GM18507 (cell line): ENCODE results near the gene CEBPG.

Source experiments
- DNase-seq: peaks from one replicate; pipeline ENCODE4 v3.0.0; 2011; ENCODE audit warnings: low read depth; ENCODE audit not compliant: insufficient read length; ENCODE audit errors: extremely low spot score
- FAIRE-seq: peaks from 2 replicates; lab custom pipeline; 2011; peaks lifted over from hg19 to GRCh38; lab: Jason Lieb, UNC

The CEBPG gene

DNA sequence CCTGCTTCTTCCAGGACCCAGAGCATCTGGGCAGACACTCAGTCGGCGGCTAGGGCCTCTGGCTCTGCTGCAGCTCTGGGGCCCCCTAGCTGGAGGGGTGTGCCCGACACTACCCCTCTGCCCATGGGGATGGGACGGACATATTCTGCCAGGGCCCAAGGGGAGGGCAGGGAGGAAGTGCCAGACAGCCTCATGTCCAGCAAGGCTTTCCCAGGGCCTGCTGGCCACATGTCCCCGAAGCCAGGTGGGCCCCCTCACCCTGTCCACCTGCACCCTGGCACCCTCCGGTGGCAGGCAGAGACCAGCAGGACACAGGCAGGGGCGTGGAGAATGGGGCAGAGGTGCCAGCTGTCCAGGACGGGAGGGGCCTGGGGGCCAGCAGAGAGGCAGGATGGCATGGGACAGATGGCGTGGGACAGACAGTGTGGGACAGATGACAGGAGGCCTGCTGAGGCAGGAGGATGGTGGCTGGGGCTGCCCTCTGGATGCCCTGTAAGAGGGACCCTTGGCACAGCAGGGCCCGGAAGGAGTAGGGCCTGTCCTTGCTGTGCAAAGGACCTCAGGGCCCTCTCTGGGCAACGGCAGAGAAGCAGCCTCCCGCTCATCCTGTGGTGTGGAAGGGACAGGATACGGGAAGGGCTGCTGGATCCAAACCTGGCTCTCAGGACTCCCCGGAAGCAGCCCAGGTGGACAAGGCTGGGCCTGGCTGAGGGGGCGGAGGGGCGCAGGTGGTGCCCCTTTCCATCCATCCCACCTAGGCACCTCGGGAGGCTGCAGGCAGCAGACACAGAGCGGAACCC, 29.1 kb downstream of the CEBPG start:
- no peak for DNase-seq
- no peak for FAIRE-seq

DNA sequence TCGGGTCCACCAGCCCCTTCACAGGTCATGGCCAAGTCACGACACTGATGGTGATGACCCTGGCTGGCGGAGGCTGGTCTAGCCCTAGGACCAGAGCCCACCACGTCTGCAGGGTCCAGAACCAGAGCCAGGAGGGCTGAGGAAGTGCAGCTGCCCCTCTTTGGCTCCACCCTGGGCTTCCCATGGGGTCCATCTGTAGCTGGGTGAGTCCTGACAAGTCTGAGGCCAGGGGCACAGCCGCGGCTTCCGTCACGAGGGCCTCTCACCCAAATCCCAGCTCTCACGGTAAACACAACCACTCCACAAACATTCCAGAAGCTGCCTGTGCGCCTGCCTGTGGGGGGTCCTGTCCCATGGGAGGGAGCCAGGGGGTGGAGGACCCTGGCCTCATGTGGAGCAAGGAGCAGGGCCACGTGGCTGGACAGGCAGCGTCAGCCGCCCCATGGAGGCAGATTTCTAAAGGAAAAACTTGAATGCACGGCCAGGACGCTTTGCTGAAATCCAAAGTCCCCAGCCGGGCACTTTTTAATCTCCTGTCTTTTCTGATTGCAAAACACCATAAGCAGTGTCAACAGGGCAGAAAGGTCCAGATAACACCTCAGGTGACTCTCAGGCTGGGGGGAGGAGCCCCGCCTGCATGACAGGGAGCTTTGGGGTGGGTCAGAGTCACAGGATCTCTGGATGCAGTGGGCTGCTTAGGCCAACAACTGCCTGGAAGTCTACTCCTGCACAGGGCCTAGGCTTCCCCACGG, 29.9 kb downstream of the CEBPG start:
- DNase-seq (no peak), FAIRE-seq (no peak)

DNA sequence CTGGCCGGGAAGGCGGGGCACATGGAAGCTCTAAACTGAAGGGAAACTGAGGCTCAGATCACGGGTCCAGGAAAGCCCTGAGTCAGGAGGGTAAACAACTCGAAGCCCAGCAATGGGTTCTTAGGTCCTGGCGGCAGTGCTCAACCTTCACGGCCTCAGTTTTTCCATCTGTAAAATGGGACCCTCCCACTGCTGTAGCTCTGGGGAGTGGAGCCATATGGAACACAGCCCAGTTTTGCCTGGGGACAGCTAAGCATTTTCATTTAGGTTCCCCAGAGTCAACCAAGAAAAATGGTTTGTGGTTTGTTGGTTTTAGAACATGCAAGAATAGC, 30.4 kb downstream of the CEBPG start:
- no peak for DNase-seq
- no peak for FAIRE-seq

DNA sequence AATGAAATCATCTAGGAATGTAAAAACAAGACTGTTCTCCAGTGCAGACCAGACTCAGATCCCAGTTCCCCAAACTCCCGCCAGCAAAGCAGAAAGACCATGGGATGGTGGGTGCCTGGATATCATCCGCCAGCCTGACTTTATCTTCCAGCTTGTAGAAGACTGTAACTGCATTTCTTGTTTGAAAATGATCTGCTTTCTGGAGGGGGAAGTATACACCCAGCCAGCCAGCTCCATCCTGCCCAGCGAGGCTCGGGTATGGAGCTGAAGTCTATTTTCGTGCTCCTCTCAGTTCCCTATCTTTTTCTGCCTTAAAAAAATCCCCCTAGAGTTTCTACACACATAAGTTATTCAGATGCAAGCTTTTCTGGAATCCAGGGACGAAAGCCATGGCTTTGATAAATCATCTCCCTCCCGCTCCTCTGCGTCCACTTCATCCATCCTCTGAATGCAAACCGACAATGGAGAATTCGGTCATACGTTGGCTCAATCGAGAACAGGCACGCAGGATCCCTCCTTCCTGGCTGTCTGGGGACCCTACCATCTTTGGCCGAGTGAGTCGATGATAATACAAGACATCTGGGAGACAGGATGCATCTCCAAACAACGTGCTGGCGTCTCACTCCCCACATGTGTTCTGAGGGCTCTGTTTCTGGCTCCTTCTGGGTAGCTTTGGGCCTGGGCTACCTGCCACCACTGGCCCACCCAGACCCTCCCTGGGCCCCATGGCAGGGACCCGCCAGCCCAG, 31.2 kb downstream of the CEBPG start:
- FAIRE-seq, result no peak
- DNase-seq, result no peak

DNA sequence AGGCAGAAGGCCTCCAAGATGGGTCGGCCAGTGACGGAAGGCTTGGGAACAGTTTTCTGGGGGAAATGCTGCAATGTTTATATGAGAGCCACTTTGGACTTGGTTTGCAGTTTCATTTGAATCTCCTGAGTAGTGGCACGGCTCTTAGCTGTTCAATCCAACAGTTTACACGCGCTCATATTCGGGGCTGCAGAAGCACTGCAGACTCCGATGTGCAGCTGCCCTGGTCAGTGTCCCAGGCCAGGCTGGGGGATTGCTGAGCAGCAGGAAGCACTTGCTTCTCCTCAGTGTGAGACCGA, 31.7 kb downstream of the CEBPG start:
- DNase-seq (no peak), FAIRE-seq (no peak)

DNA sequence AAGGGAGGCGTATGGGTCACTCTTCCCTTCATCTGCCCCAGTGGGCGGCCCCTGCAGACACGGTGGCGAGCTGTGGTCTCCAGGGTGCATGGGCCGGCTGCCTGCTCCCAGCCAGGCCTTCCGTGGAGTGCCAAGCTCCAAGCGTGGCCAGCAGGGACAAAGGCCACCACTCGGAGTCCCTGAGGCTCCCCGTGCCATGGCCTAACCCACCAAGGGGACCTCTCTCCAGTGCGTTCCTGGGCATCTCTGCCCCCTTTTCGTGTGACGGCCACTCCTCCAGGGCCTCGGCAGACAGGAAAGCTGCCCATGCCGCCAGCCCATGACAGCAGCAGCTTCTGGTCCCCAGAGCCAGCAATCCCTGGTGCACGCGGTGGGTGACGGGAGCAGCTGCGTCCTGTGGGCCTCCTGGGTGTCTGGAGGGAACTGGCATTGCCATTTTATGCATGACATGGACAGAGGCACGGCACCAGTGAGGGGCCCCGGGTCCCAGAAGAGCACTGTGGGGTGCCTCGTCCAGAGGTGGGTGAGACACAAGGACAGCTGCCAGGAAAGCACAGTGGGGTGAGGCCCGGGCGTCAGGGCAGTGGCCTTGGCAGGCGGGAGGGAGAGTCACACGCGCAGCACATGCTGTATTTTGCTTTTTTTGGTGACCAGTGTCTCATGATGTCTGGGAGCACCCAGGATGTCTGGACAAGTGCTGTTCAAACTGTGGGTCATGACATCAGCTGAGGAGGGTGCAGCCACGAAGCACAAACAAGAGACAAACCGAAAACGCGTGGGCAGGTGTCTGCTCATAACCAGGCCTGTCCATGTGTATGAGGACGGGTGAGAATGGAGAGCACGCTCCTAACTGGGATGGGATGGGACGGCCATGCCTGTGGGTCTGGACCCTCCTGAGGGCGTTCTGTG, 32.3 kb downstream of the CEBPG start:
- DNase-seq (no peak), FAIRE-seq (no peak)

DNA sequence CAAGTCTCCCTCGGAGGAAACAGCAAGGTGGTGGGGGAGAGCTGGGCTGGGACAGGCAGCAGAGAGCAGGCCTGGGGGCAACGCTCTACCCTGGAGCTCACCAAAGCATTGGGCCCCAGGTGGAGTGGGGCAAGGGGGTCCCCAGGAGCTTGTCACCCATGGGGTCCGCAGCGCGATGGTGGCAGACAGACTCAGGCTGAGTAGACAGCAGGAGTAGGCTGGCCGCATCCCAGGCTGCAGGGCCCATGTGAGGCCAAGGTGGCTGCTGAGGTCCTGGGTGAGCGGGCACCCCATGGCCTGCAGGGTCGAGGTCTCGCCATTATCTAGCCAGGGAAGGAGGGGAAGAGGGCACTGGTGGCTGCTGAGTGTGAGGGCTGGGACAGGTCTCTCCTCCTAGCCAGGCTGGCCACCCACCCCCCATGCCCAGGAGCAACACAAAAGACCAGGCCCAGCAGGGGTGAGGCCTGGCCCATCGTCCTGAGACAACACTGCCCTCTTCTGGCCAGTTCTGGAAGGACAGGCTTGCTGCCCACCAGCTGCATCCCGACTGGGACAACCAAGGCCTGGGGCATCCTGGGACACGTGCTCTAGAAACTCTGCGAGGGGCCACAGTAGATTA, 33.1 kb downstream of the CEBPG start:
- DNase-seq (peak; percentile 67), FAIRE-seq (peak; percentile 72)

DNA sequence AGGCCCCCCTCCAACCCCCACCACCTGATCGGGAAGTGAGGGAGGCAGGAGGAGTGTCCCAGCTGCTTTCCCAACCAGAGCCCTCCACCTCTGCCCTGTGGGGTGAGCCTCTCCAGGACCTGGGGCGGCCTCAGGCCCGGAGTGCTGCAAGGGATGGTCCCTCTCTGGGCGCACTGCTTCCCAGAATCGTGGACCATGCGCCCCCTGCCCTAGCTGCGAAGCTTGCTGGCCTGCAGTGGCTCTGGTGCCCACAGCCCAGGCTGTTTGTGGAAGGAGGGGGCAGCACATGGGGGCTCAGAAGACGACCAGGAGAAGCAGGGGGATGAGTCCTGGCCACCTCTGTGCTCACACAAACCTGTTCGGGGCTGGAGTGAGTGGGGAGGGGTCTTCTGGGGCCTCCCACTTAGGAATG, 33.6 kb downstream of the CEBPG start:
- DNase-seq, result no peak
- no peak for FAIRE-seq

DNA sequence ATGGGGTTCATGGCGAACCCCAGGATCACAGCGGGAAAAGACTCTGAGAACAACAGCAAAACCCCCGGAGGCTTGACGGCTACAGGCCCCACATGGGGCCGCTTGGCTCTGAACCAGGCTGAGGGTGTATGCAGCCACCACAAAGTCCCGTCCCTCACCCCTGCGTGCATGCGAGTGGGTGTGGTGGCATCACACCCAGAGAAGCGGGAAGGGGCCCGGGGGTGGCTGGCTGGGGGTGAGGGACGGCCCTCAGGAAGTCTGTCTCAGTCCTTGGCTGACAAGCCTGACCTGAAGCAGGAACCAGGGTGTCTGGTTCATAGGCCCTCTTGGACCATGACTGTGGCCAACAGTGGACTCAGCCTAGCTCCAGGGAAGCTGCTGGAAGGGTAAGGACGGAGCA, 34.2 kb downstream of the CEBPG start:
- no peak for DNase-seq
- FAIRE-seq, result no peak

DNA sequence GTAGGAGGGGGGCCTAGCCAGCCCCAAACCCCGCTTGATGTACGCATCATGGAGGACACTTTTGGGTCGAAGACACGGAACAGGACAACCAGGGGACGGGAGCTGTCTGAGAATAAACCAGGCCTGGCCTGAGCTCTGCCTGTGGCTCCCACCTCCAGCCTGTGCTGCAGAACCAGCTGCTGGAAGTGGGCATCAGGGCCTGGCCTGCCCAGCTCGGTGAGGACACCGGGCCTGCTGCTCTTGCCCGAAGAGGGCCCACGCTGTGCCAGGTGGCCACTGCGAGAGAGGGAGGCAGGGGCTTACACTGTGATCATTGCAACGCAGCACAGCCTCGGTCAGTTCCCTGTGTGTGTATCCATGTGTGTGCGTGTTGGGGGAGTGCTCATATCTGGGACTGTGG, 34.6 kb downstream of the CEBPG start:
- DNase-seq (no peak), FAIRE-seq (no peak)

DNA sequence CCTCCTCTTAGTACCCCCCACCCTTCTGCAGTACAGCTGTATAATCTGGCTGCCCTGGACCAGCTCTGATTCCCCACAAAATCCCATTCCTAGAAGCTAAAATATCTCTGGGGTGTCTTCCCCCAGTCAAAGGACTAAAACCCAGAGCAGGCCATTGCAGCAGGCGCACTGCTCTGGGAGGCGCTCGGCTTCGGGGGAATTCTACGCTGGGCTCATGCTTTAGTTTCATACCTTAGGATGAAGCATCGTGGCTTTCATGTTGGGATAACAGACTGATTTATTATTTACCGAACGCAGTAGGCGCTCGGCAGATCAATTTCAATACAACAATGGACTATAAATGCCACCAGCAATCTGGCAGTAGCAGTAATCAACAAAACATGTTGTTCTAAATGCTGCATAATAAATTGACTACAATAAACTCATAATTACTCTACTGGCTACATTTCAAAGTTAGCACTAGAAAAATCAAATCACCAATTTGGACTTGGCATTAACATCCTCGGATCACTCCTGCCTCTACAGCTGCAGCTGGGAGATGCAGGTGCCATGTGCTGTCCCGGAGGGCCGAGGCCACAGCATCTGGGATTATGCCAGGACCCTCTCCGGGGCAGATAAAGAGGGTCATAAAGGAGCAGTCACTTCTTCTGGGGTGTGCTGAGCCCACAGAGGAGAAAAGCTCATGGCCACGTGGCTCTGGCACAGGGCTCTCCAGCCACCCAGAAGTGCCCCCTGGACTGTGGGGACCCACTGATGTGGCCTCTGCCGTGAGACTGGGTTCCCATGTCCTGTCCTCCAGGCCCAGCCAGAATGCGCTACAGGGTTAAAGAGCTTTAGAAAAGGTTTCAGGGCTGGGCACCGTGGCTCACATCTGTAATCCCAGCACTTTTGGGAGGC, 35.3 kb downstream of the CEBPG start:
- FAIRE-seq, result no peak
- DNase-seq, result no peak

DNA sequence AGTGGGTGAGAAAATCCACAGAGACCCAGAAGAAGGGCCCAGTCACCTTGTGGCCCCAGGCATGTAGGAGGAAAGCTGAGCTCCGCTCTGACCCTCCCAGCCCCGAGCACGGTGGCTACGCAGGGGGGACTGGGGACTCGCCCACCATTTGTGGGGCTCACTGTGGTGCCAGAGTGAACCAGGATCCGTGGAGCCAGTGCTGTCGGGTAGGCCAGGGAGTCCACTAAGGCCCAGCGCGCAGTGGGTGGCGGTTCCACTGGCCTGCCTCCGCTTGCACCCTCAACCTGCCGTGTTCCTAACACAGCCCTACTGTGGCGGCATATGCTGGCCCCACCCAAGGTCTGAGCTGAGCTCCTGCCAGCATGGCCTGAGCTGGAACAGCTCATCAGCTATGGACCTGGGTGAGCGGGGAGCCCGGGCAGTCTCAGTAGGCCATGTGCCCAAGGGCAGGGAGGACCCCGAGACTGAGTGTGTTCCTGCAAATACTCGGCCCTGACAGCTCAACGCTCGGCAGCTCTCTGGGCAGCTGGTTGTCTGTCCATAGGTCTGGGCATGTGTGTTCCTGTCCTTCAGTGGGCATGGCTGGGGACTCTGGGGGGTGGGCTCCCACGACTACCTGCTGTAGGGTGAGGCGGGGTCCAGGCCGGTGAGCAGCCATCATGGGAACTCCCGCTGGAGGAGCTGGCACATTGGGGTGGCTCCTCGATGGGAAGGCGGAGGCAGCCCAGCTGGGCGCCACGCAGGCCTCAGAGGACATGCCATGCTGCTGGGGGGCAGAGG, 36.6 kb downstream of the CEBPG start:
- no peak for FAIRE-seq
- no peak for DNase-seq

DNA sequence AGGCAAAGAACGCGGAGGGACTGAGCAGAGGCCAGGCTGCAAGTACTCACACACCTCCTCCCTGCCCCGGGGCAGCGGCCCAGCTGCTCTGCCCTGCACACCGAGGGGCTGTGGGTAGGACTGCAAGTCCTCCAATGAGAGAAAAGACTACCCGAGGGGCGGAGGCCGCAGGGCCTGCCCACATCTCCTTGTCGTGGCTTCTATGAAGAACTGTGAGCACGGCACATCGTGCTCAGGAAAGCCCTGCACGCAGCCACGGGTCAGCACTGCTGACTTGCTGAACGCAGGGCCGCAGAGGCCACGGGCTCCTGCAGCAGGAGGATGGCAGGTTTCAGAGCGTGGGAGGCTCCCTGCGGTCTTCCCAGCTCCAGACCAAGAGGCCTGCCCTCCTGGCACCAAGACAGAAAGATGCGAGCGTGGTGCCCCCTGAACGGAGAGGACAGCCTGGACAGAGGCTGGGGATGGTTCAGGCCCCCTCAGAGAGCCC, 37.4 kb downstream of the CEBPG start:
- no peak for FAIRE-seq
- no peak for DNase-seq

DNA sequence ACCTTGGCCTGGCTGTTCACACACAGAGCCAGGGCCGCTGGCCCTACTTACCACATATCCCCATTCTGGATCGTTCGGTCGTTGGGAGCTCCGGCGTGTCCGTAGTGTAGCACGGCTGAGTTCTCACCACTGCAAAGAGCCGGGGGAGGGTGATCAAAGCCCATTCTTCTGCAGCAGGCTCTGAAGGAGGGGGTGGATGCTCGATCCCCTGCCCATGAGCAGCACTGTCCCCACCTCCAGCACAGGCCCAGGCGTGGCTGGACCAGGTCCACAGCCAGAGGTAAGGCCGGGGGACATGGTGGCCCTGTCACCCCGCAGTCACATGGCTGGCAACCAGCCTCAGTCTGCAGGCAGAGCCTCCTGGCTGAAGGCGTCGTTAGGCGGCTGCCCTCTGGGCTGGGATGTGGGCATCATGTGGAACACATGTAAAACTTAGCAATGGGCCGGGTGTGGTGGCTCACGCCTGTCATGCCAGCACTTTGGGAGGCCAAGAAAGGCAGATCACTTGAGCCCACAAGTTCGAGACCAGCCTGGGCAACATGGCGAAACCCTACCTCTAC, 38.2 kb downstream of the CEBPG start:
- FAIRE-seq, result no peak
- DNase-seq, result no peak

DNA sequence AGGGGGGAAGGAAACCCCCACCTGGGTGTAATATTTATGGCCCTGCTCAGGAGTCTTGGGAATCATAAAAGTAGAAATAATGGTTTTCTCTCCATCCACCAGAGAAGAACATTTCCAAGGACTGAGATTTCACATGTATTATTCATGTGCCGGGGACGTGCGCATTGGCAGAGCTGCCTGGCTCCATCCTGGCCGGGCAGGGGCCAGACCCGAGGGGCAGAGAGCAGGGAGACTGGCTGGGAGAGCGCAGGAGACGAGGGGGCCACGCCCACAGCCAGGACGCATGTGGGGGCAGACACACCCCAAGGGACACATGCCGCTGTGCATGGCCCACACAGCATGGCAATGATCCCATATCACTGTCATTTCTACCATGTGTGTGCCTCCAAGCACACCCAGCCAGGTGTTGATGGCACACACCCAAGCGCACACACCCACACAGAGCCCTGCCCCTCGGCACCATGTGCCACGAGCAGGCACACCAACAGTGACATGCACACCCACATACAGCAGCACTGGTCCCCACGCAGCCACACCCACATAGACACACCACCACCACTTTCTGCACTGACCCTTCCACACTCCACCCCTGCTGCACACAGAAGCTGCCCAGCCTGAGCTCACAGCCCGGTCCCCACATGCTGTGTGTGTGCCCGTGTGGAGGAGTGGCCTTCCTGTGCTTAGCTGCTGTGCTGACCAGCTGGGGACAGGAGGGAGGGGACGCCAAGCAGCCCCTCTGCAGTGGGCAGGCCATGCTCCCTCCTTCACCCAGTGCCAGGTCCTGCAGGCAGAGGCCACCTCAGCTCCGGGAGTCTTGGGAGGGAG, 39.3 kb downstream of the CEBPG start:
- DNase-seq, result no peak
- no peak for FAIRE-seq

DNA sequence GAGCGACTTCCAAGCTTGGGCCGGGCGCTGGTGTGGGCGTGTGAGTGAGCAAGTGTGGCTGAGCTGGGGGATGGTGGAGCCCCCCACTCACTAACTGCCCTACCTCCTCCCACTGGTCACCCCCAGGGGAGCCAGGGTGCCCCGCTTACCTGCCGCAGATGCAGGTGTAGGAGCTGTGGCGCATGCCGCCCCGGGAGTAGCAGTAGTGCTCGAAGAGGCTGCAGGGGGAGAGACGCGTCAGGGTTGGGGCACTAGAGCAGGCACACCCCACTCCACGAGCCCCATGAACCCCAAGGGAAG, 39.9 kb downstream of the CEBPG start:
- FAIRE-seq (no peak), DNase-seq (no peak)
